ENCODE data around the gene GPR180. TPM values are rescaled to one million over a fixed set of nuclear protein-coding genes. Genes with fewer than 3 reads are reported as not detected.

Gene GPR180
- total RNA-seq, 3 donors from 2014 or later, result 2.7 to 4.8 (median 3.8) TPM

DNA sequence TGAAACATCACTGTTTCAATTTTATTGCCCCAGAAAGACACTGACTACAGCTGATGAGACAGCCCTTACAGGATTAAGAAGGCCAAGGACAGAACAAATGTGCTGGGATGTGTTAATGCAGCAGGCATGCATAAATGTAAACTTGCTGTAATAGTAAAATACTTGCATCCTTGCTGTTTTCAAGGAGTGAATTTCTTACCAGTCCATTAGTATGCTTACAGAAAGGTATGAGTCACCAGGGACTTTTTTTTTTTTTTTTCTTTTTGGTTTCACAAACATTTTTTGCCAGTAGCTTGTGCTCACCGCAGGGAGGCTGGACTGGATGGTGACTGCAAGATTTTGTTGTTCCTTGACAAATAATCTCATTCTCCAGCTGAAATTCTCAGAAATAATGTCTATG lies 55.1 kb downstream of the GPR180 start:
- DNase-seq (no peak), ATAC-seq (no peak)
- Histone ChIP-seq H3K9me3 (no peaks in the 10 kb centered on the region), H3K36me3 (ENCODE audit: low read depth) (no peaks in the 10 kb centered on the region), H3K4me1 (ENCODE audit: low read depth) (no peaks in the 10 kb centered on the region), H3K4me3 (no peak overlapping the region)
- intact Hi-C loops (cut with DNase I, micrococcal nuclease), result no loop called here
- TF ChIP-seq, protein P1, sequence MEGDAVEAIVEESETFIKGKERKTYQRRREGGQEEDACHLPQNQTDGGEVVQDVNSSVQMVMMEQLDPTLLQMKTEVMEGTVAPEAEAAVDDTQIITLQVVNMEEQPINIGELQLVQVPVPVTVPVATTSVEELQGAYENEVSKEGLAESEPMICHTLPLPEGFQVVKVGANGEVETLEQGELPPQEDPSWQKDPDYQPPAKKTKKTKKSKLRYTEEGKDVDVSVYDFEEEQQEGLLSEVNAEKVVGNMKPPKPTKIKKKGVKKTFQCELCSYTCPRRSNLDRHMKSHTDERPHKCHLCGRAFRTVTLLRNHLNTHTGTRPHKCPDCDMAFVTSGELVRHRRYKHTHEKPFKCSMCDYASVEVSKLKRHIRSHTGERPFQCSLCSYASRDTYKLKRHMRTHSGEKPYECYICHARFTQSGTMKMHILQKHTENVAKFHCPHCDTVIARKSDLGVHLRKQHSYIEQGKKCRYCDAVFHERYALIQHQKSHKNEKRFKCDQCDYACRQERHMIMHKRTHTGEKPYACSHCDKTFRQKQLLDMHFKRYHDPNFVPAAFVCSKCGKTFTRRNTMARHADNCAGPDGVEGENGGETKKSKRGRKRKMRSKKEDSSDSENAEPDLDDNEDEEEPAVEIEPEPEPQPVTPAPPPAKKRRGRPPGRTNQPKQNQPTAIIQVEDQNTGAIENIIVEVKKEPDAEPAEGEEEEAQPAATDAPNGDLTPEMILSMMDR (IDR thresholded peaks at IDR 0.05), result no peak

DNA sequence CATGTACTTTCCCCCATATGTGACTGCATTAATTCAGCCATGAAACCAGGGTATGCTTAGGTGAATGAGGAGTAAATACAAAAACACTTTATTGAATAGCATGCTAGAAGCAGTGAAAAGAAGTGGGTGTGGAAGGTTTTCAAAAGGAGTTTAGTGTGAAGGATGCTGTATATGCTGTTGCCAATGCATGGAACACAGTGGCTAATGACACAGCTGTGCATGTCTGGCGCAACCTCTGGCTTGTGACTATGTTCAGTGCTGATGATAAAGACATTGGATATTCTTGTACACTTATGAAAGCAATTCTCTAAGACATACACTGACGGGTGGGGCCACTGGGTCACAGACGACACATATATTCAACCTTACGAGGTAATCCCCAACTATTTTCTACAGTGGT lies 55.5 kb downstream of the GPR180 start:
- H3K36me3 ChIP-seq (ENCODE audit: low read depth), result no peaks in the 10 kb centered on the region
- no peak for ATAC-seq
- DNase-seq, result no peak
- no peak overlapping the region for H3K4me3 ChIP-seq
- no peaks in the 10 kb centered on the region for H3K9me3 ChIP-seq
- intact Hi-C loops (cut with DNase I, micrococcal nuclease), result no loop called here
- TF ChIP-seq, protein P1 (IDR thresholded peaks at IDR 0.05), result no peak
- H3K4me1 ChIP-seq (ENCODE audit: low read depth), result no peaks in the 10 kb centered on the region

DNA sequence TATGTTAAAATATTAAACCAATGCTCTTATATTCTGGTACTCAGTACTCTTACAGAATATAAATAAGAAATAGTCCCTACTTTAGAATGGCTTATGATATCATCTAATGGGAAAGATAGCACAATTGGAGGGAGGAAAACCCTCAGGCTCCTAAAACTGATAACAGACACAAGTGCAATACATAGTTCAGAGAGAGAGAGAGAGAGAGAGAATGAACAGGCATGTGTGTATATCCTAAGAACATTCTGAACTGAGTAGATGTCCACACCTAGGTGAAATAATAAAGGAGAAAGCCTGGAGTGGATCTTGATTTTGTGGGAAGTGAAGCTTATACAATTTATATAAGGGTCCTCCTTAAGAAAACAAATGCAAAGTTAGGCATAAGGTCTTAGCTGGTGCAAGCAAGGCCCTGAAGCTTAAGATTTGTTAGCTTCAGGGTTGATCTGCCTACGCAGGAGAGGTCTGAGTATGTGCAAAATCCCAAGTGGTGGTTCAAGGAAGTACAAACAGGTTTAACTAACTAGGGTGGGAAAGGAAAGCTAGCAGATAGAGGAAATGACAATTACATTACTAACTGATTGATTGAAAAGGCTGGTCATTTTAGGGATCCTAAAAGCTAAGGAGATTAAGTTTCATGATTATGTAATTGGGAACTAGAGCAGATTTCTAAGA lies 57.4 kb downstream of the GPR180 start:
- no peak for DNase-seq
- Histone ChIP-seq H3K4me3 (no peak overlapping the region), H3K9me3 (no peaks in the 10 kb centered on the region), H3K36me3 (ENCODE audit: low read depth) (no peaks in the 10 kb centered on the region), H3K4me1 (ENCODE audit: low read depth) (no peaks in the 10 kb centered on the region)
- no peak for ATAC-seq
- TF ChIP-seq, protein P1 (IDR thresholded peaks at IDR 0.05), result no peak
- intact Hi-C loops (cut with DNase I, micrococcal nuclease), result no loop called here

DNA sequence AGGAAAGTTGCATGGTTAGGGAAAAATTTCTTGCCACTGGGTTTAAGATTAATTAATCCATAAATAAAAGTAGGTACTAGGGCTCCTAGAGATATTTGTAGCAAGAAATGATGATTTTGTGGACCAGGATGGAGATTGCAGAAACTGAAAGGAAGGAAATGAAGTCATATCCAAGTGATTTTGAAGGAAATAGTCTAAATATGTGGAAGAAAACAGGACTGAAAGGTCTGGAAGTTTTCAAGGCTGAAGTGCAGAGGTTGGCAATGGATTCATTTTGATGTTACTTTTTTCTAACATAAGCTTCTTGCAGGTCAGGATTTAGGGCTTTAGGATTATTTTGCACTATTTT lies 57.9 kb downstream of the GPR180 start:
- Histone ChIP-seq H3K4me3 (no peak overlapping the region), H3K9me3 (no peaks in the 10 kb centered on the region), H3K4me1 (ENCODE audit: low read depth) (no peaks in the 10 kb centered on the region), H3K36me3 (ENCODE audit: low read depth) (no peaks in the 10 kb centered on the region)
- TF ChIP-seq, protein P1 (IDR thresholded peaks at IDR 0.05), result no peak
- DNase-seq (no peak), ATAC-seq (no peak)
- intact Hi-C loops (cut with DNase I, micrococcal nuclease), result no loop called here

DNA sequence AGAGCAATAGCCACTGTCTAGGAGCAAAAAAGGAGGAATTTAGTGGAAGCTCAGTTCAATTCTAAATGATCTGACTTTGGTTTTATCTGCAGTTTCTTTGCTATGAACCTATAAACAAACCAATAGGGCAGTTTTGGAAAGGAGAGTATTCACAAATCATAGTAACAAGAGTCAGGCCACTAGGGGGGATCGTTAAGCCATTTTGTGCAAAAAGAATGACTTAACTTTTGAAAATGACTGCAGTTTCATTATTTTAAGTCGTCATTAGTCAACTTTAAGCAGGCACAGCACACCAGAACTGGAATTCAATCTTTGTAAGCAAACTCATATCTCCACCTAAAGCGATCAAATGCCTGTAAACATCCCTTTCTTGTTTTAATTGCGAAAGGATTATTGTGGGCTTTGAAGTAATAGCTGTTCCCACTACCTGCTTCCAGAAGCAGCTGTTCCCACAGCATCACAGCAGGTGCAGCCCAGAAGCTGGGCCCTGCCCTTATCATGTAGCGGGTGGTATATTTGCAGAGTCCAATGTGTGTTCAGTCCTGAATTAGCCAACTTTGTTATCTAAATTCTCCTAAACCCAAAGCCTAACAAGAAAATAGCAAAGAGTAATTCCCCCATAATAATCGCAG lies 59.2 kb downstream of the GPR180 start:
- H3K4me1 ChIP-seq (ENCODE audit: low read depth), result no peaks in the 10 kb centered on the region
- no peak for DNase-seq
- no peaks in the 10 kb centered on the region for H3K9me3 ChIP-seq
- H3K4me3 ChIP-seq, result no peak overlapping the region
- peak; percentile 70 for ATAC-seq
- intact Hi-C loops (cut with DNase I, micrococcal nuclease), result no loop called here
- no peaks in the 10 kb centered on the region for H3K36me3 ChIP-seq (ENCODE audit: low read depth)
- TF ChIP-seq, protein P1 (IDR thresholded peaks at IDR 0.05), result no peak

All from mucosa of descending colon (tissue), 3 donors.